T-cell (primary cell): ENCODE measurements around the gene HOXD13. TPM values are rescaled to one million over a fixed set of nuclear protein-coding genes. Genes with fewer than 3 reads are reported as not detected.

Source experiments
- ATAC-seq, 4 experiments: fragments of 200-7000 bp in 3 of 4; fragments of 150-1000 bp in 1 of 4; cut with Tn5 transposase; replicated peaks in 1 of 4; 1 replicate in 3 of 4; 2 replicates in 1 of 4; pipeline ENCODE4 v1.10.0; 2021; ENCODE audit warnings: moderate library complexity in 3 of 4, mild to moderate bottlenecking in 2 of 4, moderate number of reproducible peaks in 1 of 4
- CTCF ChIA-PET, 2 donors: fragments of 300-600 bp; sonication (Branson Sonifier 250); formaldehyde crosslinking; loops; one replicate each; lab custom pipeline; 2022; ENCODE audit warnings: antibody characterized with exemption in 2 of 2; lab: Charles Lee
- POLR2A ChIA-PET, 2 donors: fragments of 300-600 bp; sonication (Branson Sonifier 250); formaldehyde crosslinking; loops; one replicate each; lab custom pipeline; 2022; ENCODE audit warnings: antibody characterized with exemption in 2 of 2; lab: Charles Lee
- DNase-seq, 35 experiments: peaks; one replicate each; pipeline versions ENCODE4 v3.0.0 to v3.0.0-alpha.2; 2013 to 2023
- H3K27ac ChIP-seq: one replicate; pipeline ENCODE4 v1.5.1; 2013; ENCODE audit warnings: low read length
- H3K27me3 ChIP-seq, 2 experiments: replicated peaks in 1 of 2; 1 replicate in 1 of 2; 2 replicates in 1 of 2; pipeline versions ENCODE4 v1.6.1 to v1.7.0; 2013; ENCODE audit warnings: low read length in 1 of 2, mixed read lengths in 1 of 2; ENCODE audit not compliant: control insufficient read depth in 2 of 2, insufficient read depth in 2 of 2; ENCODE audit errors: extremely low read depth in 1 of 2
- H3K36me3 ChIP-seq, 2 donors: 1 replicate in 1 of 2; 2 replicates in 1 of 2; pipeline versions ENCODE4 v1.6.1 to v1.7.0; 2013; ENCODE audit warnings: low read length in 1 of 2; ENCODE audit not compliant: control insufficient read depth in 2 of 2, insufficient read depth in 1 of 2; ENCODE audit errors: extremely low read depth in 1 of 2
- H3K4me1 ChIP-seq, 2 experiments: 1 replicate in 1 of 2; 2 replicates in 1 of 2; pipeline versions ENCODE4 v1.6.1 to v1.7.0; 2013; ENCODE audit warnings: low read length in 2 of 2, mixed read lengths in 1 of 2; ENCODE audit not compliant: insufficient read depth in 2 of 2, control insufficient read depth in 1 of 2; ENCODE audit errors: extremely low read depth in 1 of 2
- H3K4me3 ChIP-seq, 2 donors: 1 replicate in 1 of 2; 2 replicates in 1 of 2; pipeline versions ENCODE4 v1.5.1 to v1.7.0; 2013; ENCODE audit warnings: mild to moderate bottlenecking in 2 of 2, low read length in 1 of 2, moderate library complexity in 1 of 2; ENCODE audit not compliant: control insufficient read depth in 1 of 2; ENCODE audit errors: extremely low read depth in 1 of 2
- H3K9me3 ChIP-seq: 2 replicates; pipeline ENCODE4 v1.7.0; 2013
- H3K27ac Mint-ChIP-seq, 2 donors: one replicate each; pipeline ENCODE4 v1.8.0; 2020 to 2021; ENCODE audit warnings: mild to moderate bottlenecking in 2 of 2, mixed read lengths in 2 of 2
- H3K27me3 Mint-ChIP-seq, 2 donors: one replicate each; pipeline ENCODE4 v1.8.0; 2021 to 2022; ENCODE audit warnings: mixed read lengths in 2 of 2
- H3K36me3 Mint-ChIP-seq: one replicate; pipeline ENCODE4 v1.8.0; 2021; ENCODE audit warnings: mixed read lengths
- H3K4me1 Mint-ChIP-seq, 3 donors: one replicate each; pipeline ENCODE4 v1.8.0; 2020 to 2022; ENCODE audit warnings: mixed read lengths in 3 of 3, mild to moderate bottlenecking in 1 of 3
- H3K4me3 Mint-ChIP-seq, 3 donors: one replicate each; pipeline ENCODE4 v1.8.0; 2020 to 2022; ENCODE audit warnings: mild to moderate bottlenecking in 3 of 3, mixed read lengths in 3 of 3, moderate library complexity in 3 of 3
- H3K9me3 Mint-ChIP-seq, 3 donors: one replicate each; pipeline ENCODE4 v1.8.0; 2020 to 2022; ENCODE audit warnings: mixed read lengths in 3 of 3
- WGBS: methylation state at CpG from one replicate; pipeline ENCODE4 v1.1.5; 2013; ENCODE audit warnings: missing lambda C conversion rate; ENCODE audit not compliant: insufficient coverage; 5-methylcytosine and 5-hydroxymethylcytosine counted together
- total RNA-seq, 35 experiments: library from RNA in 6 of 35; stranded (reverse) in 6 of 35; fragments of 120-200 nt in 1 of 35; gene quantifications; one replicate each; pipeline versions ENCODE4 v1.2.1 to v1.2.4 and lab custom pipeline; 2013 to 2026

HOXD13 gene
- total RNA-seq, 5 donors from 2014 or later (not counting 1 experiment from before 2014, with no cell fraction given), result not detected

GRCh38 chr2:176106581-176107539, 14.3 kb downstream of the HOXD13 start, which contains the start of gene HOXD11:
Gene HOXD11, plus strand, starts transcription at chr2:176107280. Its CDS starts 76 bp downstream, at chr2:176107356.
- DNase-seq (no peak), ATAC-seq (peak in 2 of 4 experiments; percentile 23 to 50)
- ChIA-PET CTCF (interaction anchor here in 1 of 2 donors (0.7 kb wide), 1 partner anchor 464 kb away, joined by 3 read pairs; no protein-coding TSS in a partner anchor), POLR2A (no interaction called here)
- peaks cover 35 to 75% of the 10 kb centered on the region in 2 experiments for H3K27me3 ChIP-seq
- H3K27ac Mint-ChIP-seq, result peak within 1 kb of the TSS in 1 of 2 donors; percentile 57
- peaks cover 4 to 22% of the 10 kb centered on the region in 2 experiments for H3K4me1 ChIP-seq
- H3K4me3 Mint-ChIP-seq, result peak within 1 kb of the TSS; percentile 26 to 68 (median 60)
- peaks cover 30 to 39% (median 34%) of the 10 kb centered on the region in 3 donors for H3K4me1 Mint-ChIP-seq
- no peaks in the 10 kb centered on the region for H3K9me3 ChIP-seq
- no peaks in the 10 kb centered on the region for H3K9me3 Mint-ChIP-seq
- WGBS, result 10% methylated on average over 62 of the region's 85 CpGs
- no peaks in the 10 kb centered on the region for H3K36me3 Mint-ChIP-seq
- H3K27me3 Mint-ChIP-seq, result peaks cover 70 to 82% of the 10 kb centered on the region in 2 donors
- H3K4me3 ChIP-seq, result peak within 1 kb of the TSS in 1 of 2 donors; percentile 46
- no peaks in the 10 kb centered on the region for H3K36me3 ChIP-seq
- H3K27ac ChIP-seq, result no peak within 1 kb of the TSS

- H3K36me3 ChIP-seq, result no peaks in the 10 kb centered on the region
- H3K27ac Mint-ChIP-seq, result no peak overlapping the region
- H3K9me3 Mint-ChIP-seq, result no peaks in the 10 kb centered on the region
- peaks cover 4 to 22% of the 10 kb centered on the region in 2 experiments for H3K4me1 ChIP-seq
- ChIA-PET CTCF (interaction anchor here in 1 of 2 donors (0.7 kb wide), 1 partner anchor 1237 kb away, joined by 4 read pairs; no protein-coding TSS in a partner anchor), POLR2A (no interaction called here)
- WGBS, result 6% methylated on average over 46 of the region's 59 CpGs
- H3K27me3 ChIP-seq, result peaks cover 29 to 79% of the 10 kb centered on the region in 2 experiments
- H3K27me3 Mint-ChIP-seq, result peaks cover 66 to 82% of the 10 kb centered on the region in 2 donors
- DNase-seq (no peak), ATAC-seq (no peak)
- H3K4me1 Mint-ChIP-seq, result peaks cover 30 to 39% (median 34%) of the 10 kb centered on the region in 3 donors
- no peak overlapping the region for H3K4me3 ChIP-seq
- no peaks in the 10 kb centered on the region for H3K36me3 Mint-ChIP-seq
- no peaks in the 10 kb centered on the region for H3K9me3 ChIP-seq
- no peak overlapping the region for H3K4me3 Mint-ChIP-seq
- no peak overlapping the region for H3K27ac ChIP-seq
Measured at GRCh38 chr2:176107731-176108181, 15.2 kb downstream of the HOXD13 start.

- H3K27ac Mint-ChIP-seq, result peak overlapping the region in 1 of 2 donors; percentile 21
- DNase-seq, result no peak
- Histone ChIP-seq H3K9me3 (no peaks in the 10 kb centered on the region), H3K4me1 (peaks cover 4 to 20% of the 10 kb centered on the region in 2 experiments), H3K27me3 (peaks cover 24 to 77% of the 10 kb centered on the region in 2 experiments), H3K4me3 (peak overlapping the region in 1 of 2 donors; percentile 2), H3K27ac (no peak overlapping the region), H3K36me3 (no peaks in the 10 kb centered on the region)
- peaks cover 65 to 83% of the 10 kb centered on the region in 2 donors for H3K27me3 Mint-ChIP-seq
- ATAC-seq, result no peak
- peak overlapping the region in 2 of 3 donors; percentile 42 to 46 for H3K4me3 Mint-ChIP-seq
- 0% methylated on average over 1 of the region's 26 CpGs for WGBS
- ChIA-PET POLR2A (interaction anchor here in 1 of 2 donors (0.6 kb wide), 1 partner anchor 14 kb away, joined by 7 read pairs; no protein-coding TSS in a partner anchor), CTCF (interaction anchor here in 1 of 2 donors (2.0 kb wide), 1 partner anchor 18 kb away, joined by 6 read pairs; no protein-coding TSS in a partner anchor)
- H3K9me3 Mint-ChIP-seq, result no peaks in the 10 kb centered on the region
- H3K36me3 Mint-ChIP-seq, result no peaks in the 10 kb centered on the region
- peaks cover 30 to 35% (median 30%) of the 10 kb centered on the region in 3 donors for H3K4me1 Mint-ChIP-seq
Measured at GRCh38 chr2:176109192-176109901, 16.8 kb downstream of the HOXD13 start.

- H3K9me3 Mint-ChIP-seq, result no peaks in the 10 kb centered on the region
- no peak overlapping the region for H3K27ac Mint-ChIP-seq
- H3K27me3 Mint-ChIP-seq, result peaks cover 61 to 84% of the 10 kb centered on the region in 2 donors
- Histone ChIP-seq H3K27me3 (peaks cover 24 to 77% of the 10 kb centered on the region in 2 experiments), H3K4me1 (peaks cover 4 to 14% of the 10 kb centered on the region in 2 experiments), H3K9me3 (no peaks in the 10 kb centered on the region), H3K36me3 (no peaks in the 10 kb centered on the region), H3K27ac (no peak overlapping the region), H3K4me3 (no peak overlapping the region)
- no CpG with 5 or more reads among the region's 4 CpGs for WGBS
- ChIA-PET POLR2A (interaction anchor here in 1 of 2 donors (0.6 kb wide), 2 partner anchors 14 to 123 kb away, joined by 3 to 7 read pairs; no protein-coding TSS in a partner anchor), CTCF (interaction anchor here in 1 of 2 donors (1.8 to 2.0 kb wide), 2 partner anchors 17 to 1769 kb away, joined by 6 to 7 read pairs; no protein-coding TSS in a partner anchor)
- H3K36me3 Mint-ChIP-seq, result no peaks in the 10 kb centered on the region
- ATAC-seq, result no peak
- no peak overlapping the region for H3K4me3 Mint-ChIP-seq
- H3K4me1 Mint-ChIP-seq, result peaks cover 27 to 29% (median 28%) of the 10 kb centered on the region in 3 donors
- DNase-seq, result no peak
Measured at GRCh38 chr2:176109946-176110345, 17.4 kb downstream of the HOXD13 start.

GRCh38 chr2:176110415-176111308, 18.1 kb downstream of the HOXD13 start:
- ChIA-PET CTCF (interaction anchor here (0.6 to 2.0 kb wide), 6 partner anchors 10 to 1770 kb away, joined by 3 to 8 read pairs (median 6); no protein-coding TSS in a partner anchor), POLR2A (interaction anchor here in 1 of 2 donors (0.5 to 0.6 kb wide), 4 partner anchors 13 to 1748 kb away, joined by 3 to 7 read pairs (median 4); no protein-coding TSS in a partner anchor)
- ATAC-seq (no peak), DNase-seq (no peak)
- no peaks in the 10 kb centered on the region for H3K9me3 Mint-ChIP-seq
- Histone ChIP-seq H3K9me3 (no peaks in the 10 kb centered on the region), H3K27ac (no peak overlapping the region), H3K27me3 (peaks cover 24 to 72% of the 10 kb centered on the region in 2 experiments), H3K36me3 (no peaks in the 10 kb centered on the region), H3K4me1 (peaks cover 4 to 14% of the 10 kb centered on the region in 2 experiments), H3K4me3 (no peak overlapping the region)
- no peaks in the 10 kb centered on the region for H3K36me3 Mint-ChIP-seq
- H3K27ac Mint-ChIP-seq, result no peak overlapping the region
- no peak overlapping the region for H3K4me3 Mint-ChIP-seq
- peaks cover 22 to 24% (median 23%) of the 10 kb centered on the region in 3 donors for H3K4me1 Mint-ChIP-seq
- H3K27me3 Mint-ChIP-seq, result peaks cover 59 to 81% of the 10 kb centered on the region in 2 donors
- 32% methylated on average over 4 of the region's 7 CpGs for WGBS
